ENCODE measurements around the gene PRKAR1B. TPM values are rescaled to one million over a fixed set of nuclear protein-coding genes. Genes with fewer than 3 reads are reported as not detected.
A peak's percentile ranks its signal among the peaks of the same experiment; 100 is the strongest.
"Not testable (repeated sequence)": the region's sequence is repeated elsewhere in the genome, so short reads cannot be mapped to it uniquely, and the experiment has no call there.

The PRKAR1B gene
- total RNA-seq, 2 experiments from 2014 or later, result 48.7 to 49.9 TPM

DNA sequence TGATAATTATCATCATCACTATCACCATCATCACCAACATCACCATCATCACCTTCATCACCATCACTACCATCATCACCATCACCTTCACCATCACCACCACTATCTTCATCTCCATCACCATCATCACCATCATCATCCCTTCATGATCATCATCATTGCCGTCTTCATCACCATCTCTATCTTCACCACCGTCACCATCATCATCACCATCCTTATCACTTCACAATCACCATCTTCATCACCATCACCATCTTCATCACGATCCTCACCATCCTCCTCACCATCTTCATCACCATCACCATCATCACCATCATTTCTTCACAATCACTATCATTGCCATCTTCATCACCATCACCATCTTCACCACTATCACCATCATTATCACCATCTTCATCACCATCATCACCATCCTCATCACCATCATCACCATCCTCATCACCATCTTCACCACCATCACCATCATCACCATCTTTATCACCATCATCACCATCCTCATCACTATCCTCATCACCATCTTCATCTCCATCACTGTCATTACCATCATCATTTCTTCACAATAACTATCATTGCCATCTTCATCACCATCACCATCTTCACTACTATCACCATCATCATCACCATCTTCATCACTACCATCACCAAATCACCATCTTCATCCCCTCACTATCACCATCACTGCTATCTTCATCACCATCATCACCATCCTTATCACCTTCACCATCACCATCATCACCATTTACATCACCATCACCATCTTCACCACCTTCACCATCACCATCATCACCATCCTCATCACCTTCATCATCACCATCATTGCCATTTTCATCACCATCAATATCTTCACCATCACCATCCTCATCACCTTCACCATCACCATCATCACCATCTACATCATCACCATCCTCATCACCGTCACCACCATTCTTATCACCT lies 73.0 kb downstream of the PRKAR1B start:
- ChIA-PET POLR2A (no interaction called here), CTCF (no interaction called here)
- TF ChIP-seq, protein P1, sequence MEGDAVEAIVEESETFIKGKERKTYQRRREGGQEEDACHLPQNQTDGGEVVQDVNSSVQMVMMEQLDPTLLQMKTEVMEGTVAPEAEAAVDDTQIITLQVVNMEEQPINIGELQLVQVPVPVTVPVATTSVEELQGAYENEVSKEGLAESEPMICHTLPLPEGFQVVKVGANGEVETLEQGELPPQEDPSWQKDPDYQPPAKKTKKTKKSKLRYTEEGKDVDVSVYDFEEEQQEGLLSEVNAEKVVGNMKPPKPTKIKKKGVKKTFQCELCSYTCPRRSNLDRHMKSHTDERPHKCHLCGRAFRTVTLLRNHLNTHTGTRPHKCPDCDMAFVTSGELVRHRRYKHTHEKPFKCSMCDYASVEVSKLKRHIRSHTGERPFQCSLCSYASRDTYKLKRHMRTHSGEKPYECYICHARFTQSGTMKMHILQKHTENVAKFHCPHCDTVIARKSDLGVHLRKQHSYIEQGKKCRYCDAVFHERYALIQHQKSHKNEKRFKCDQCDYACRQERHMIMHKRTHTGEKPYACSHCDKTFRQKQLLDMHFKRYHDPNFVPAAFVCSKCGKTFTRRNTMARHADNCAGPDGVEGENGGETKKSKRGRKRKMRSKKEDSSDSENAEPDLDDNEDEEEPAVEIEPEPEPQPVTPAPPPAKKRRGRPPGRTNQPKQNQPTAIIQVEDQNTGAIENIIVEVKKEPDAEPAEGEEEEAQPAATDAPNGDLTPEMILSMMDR (IDR thresholded peaks at IDR 0.05), result no peak
- H3K4me3 Mint-ChIP-seq, result no peak overlapping the region
- H3K9me3 Mint-ChIP-seq, result peaks cover 10% of the 10 kb centered on the region
- DNase-seq (no peak), ATAC-seq (no peak)
- no peaks in the 10 kb centered on the region for H3K4me1 Mint-ChIP-seq (ENCODE audit: low read depth)
- H3K27me3 Mint-ChIP-seq, result no peaks in the 10 kb centered on the region
- H3K27ac Mint-ChIP-seq, result no peak overlapping the region
- intact Hi-C loops (cut with micrococcal nuclease), result no loop called here
- H3K36me3 Mint-ChIP-seq (ENCODE audit: low read depth), result peaks cover 12% of the 10 kb centered on the region

DNA sequence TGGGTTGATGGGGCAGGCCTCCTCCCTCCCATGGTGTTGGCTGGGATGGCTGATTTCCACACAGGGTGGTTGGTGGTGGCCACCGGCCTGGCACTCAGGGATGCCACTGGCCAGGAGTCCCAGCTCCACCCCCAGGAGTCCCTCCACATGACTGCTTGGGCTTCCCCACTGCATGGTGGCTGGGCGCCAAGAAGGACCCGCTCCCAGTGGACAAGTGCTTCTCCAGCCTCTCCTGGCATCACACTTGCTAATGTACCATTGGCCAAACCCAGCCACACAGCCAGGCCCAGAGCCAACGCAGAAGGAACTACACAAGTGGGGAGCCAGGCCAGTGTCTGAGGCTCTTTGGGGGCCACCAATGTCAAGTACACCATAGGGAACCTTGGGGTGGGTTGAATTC lies 74.2 kb downstream of the PRKAR1B start:
- H3K4me1 Mint-ChIP-seq (ENCODE audit: low read depth), result no peaks in the 10 kb centered on the region
- intact Hi-C loops (cut with micrococcal nuclease), result no loop called here
- no peak overlapping the region for H3K27ac Mint-ChIP-seq
- DNase-seq, result no peak
- CTCF ChIA-PET, result no interaction called here
- TF ChIP-seq, protein P1 (IDR thresholded peaks at IDR 0.05), result no peak
- no peaks in the 10 kb centered on the region for H3K27me3 Mint-ChIP-seq
- peaks cover 2% of the 10 kb centered on the region for H3K36me3 Mint-ChIP-seq (ENCODE audit: low read depth)
- peaks cover 6% of the 10 kb centered on the region for H3K9me3 Mint-ChIP-seq
- no peak overlapping the region for H3K4me3 Mint-ChIP-seq
- POLR2A ChIA-PET, result no interaction called here
- ATAC-seq, result no peak

DNA sequence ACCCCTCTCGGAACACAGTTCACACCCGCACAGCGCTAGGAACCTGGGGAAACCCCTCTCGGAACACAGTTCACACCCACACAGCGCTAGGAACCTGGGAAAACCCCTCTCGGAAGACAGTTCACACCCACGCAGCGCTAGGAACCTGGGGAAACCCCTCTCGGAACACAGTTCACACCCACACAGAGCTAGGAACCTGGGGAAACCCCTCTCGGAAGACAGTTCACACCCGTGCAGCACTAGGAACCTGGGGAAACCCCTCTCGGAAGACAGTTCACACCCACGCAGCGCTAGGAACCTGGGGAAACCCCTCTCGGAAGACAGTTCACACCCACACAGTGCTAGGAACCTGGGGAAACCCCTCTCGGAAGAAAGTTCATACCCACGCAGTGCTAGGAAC lies 74.9 kb downstream of the PRKAR1B start:
- H3K27ac Mint-ChIP-seq; H3K4me3 Mint-ChIP-seq; H3K27me3 Mint-ChIP-seq; POLR2A ChIA-PET; intact Hi-C loops (cut with micrococcal nuclease); ATAC-seq; H3K36me3 Mint-ChIP-seq (ENCODE audit: low read depth); H3K4me1 Mint-ChIP-seq (ENCODE audit: low read depth); CTCF ChIA-PET; H3K9me3 Mint-ChIP-seq: not testable (repeated sequence)
- DNase-seq, result peak; percentile 6

DNA sequence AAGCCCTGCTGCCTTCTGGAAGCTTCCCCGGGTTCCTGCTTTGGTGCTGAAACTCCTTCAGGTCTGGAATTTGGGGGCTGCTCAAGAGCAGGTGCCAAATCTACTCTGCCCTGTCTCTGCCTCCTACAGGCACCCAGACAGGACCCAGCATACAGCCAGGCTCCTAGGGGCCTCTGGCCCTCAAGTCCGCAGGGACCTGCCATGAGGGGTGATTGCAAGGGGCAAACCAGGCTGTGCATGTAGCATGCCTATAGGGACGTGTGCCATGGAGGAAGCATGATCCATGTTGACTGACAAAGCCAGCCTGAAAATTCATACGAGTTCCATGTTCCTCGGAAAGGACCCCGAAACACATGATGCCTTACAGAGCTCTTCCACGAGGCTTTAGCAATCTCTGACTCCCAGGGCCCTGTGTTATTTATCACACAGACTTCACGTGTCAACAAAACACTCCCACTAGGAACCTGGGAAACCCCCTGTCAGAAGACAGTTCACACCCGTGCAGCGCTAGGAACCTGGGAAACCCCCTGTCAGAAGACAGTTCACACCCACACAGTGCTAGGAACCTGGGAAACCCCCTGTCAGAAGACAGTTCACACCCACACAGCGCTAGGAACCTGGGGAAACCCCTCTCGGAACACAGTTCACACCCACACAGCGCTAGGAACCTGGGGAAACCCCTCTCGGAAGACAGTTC lies 75.9 kb downstream of the PRKAR1B start:
- POLR2A ChIA-PET, result interaction anchor here (0.7 kb wide), 1 partner anchor 135 kb away, joined by 4 read pairs; no protein-coding TSS in a partner anchor

DNA sequence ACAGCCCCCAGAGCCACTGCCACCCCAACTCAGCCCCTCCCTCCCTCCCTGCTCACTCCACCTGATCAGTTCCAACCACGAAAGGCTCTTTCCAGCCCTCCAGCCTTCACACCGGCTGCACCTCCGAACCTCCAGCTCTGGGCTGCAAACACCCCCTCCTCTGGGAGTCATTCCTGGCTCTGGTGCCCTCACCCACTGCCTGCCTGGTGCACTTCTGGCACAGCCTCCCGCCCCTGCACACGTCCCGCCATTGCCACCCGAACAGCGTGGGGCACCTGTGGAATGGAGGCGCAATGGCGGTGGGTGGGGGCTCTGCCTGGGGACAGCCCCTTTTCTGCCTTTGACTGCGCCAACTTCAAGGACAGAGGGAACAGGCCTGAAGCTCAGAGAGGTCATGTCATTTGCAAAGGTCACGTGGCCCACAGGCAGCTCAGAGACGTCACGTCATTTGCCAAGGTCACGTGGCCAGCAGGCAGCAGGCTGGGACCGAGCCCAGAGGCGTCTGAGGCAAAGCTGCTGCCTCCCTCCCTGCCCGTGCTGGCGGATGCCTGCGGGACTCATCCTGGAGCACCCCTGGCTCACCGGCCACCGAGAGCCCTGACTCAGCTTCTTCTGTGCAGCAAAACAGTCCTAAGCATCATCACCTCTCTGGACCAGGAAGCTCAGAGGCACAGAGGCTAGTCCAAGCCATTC lies 76.6 kb downstream of the PRKAR1B start:
- ChIA-PET POLR2A (interaction anchor here (0.7 kb wide), 1 partner anchor 135 kb away, joined by 4 read pairs; no protein-coding TSS in a partner anchor), CTCF (no interaction called here)
- intact Hi-C loops (cut with micrococcal nuclease), result no loop called here
- no peaks in the 10 kb centered on the region for H3K4me1 Mint-ChIP-seq (ENCODE audit: low read depth)
- no peaks in the 10 kb centered on the region for H3K27me3 Mint-ChIP-seq
- H3K9me3 Mint-ChIP-seq, result peaks cover 6% of the 10 kb centered on the region
- no peaks in the 10 kb centered on the region for H3K36me3 Mint-ChIP-seq (ENCODE audit: low read depth)
- ATAC-seq, result no peak
- no peak for DNase-seq
- no peak overlapping the region for H3K27ac Mint-ChIP-seq
- TF ChIP-seq, protein P1 (IDR thresholded peaks at IDR 0.05), result no peak
- no peak overlapping the region for H3K4me3 Mint-ChIP-seq

More for the DNA sequence above, 75.9 kb downstream of the PRKAR1B start:
- Mint-ChIP-seq H3K27ac (peak overlapping the region; percentile 52), H3K27me3 (no peaks in the 10 kb centered on the region), H3K36me3 (ENCODE audit: low read depth) (no peaks in the 10 kb centered on the region), H3K4me1 (ENCODE audit: low read depth) (no peaks in the 10 kb centered on the region), H3K9me3 (peaks cover 6% of the 10 kb centered on the region), H3K4me3 (no peak overlapping the region)
- ATAC-seq, result peak; percentile 55
- CTCF ChIA-PET, result no interaction called here
- TF ChIP-seq, protein P1 (IDR thresholded peaks at IDR 0.05), result no peak
- intact Hi-C loops (cut with micrococcal nuclease), result no loop called here
- DNase-seq, result peak; percentile 40
